Neural progenitor cell (in vitro differentiated cells): ENCODE data around the gene ZNF429. TPM values are rescaled to one million over a fixed set of nuclear protein-coding genes. Genes with fewer than 3 reads are reported as not detected.

ENCODE experiments used
- DNase-seq: peaks from one replicate; pipeline ENCODE4 v3.0.0-alpha.2; 2016; ENCODE audit warnings: low spot score
- H2AFZ ChIP-seq: fragments of 200-600 bp; sonication (generic); replicated peaks from 2 replicates; pipeline ENCODE4 v1.6.1; 2016; ENCODE audit warnings: antibody characterized with exemption
- H3F3A ChIP-seq: fragments of 200-600 bp; sonication (generic); 2 replicates; pipeline ENCODE4 v1.6.1; 2016; ENCODE audit warnings: antibody characterized with exemption, low read depth
- H3K27ac ChIP-seq: fragments of 200-600 bp; sonication (generic); 2 replicates; pipeline ENCODE4 v1.5.1; 2016; ENCODE audit warnings: mild to moderate bottlenecking
- H3K27me3 ChIP-seq: fragments of 200-600 bp; sonication (generic); 2 replicates; pipeline ENCODE4 v1.6.1; 2016; ENCODE audit warnings: mild to moderate bottlenecking, moderate library complexity
- H3K36me3 ChIP-seq: fragments of 200-600 bp; sonication (generic); 2 replicates; pipeline ENCODE4 v1.5.1; 2016
- H3K4me1 ChIP-seq: fragments of 200-600 bp; sonication (generic); 2 replicates; pipeline ENCODE4 v1.6.1; 2016; ENCODE audit warnings: mixed run types
- H3K4me2 ChIP-seq: fragments of 200-600 bp; sonication (generic); 2 replicates; pipeline ENCODE4 v1.6.1; 2016
- H3K4me3 ChIP-seq: fragments of 200-600 bp; sonication (generic); 2 replicates; pipeline ENCODE4 v1.5.1; 2016
- H3K79me2 ChIP-seq: fragments of 200-600 bp; sonication (generic); 2 replicates; pipeline ENCODE4 v1.6.1; 2016; ENCODE audit warnings: low read depth
- H3K9ac ChIP-seq: fragments of 200-600 bp; sonication (generic); 2 replicates; pipeline ENCODE4 v1.6.1; 2016
- H3K9me3 ChIP-seq: fragments of 200-600 bp; sonication (generic); 2 replicates; pipeline ENCODE4 v1.5.1; 2016; ENCODE audit warnings: low read depth
- H4K20me1 ChIP-seq: fragments of 200-600 bp; sonication (generic); 2 replicates; pipeline ENCODE4 v1.6.1; 2016; ENCODE audit warnings: low read depth
- H3K27ac Mint-ChIP-seq: 3 replicates; pipeline ENCODE4 v1.8.0; 2021; ENCODE audit warnings: mixed read lengths
- H3K27me3 Mint-ChIP-seq: 2 replicates; pipeline ENCODE4 v1.8.0; 2022; ENCODE audit warnings: low read depth, mild to moderate bottlenecking, inconsistent platforms, moderate library complexity, mixed read lengths; ENCODE audit not compliant: insufficient read depth
- H3K36me3 Mint-ChIP-seq: 3 replicates; pipeline ENCODE4 v1.8.0; 2021; ENCODE audit warnings: mixed read lengths
- H3K4me1 Mint-ChIP-seq: 3 replicates; pipeline ENCODE4 v1.8.0; 2021; ENCODE audit warnings: mixed read lengths
- H3K4me3 Mint-ChIP-seq: 3 replicates; pipeline ENCODE4 v1.8.0; 2021; ENCODE audit warnings: mild to moderate bottlenecking, moderate library complexity, mixed read lengths
- H3K9me3 Mint-ChIP-seq: 3 replicates; pipeline ENCODE4 v1.8.0; 2020; ENCODE audit warnings: mixed read lengths
- CTCF ChIP-seq: fragments of 200-600 bp; sonication (generic); IDR thresholded peaks from 2 replicates; pipeline ENCODE4 v1.5.1; 2017; ENCODE audit warnings: antibody characterized with exemption, mild to moderate bottlenecking
- EZH2 ChIP-seq: fragments of 200-600 bp; sonication (generic); IDR thresholded peaks from 2 replicates; pipeline ENCODE4 v1.6.1; 2017; ENCODE audit warnings: antibody characterized with exemption, mild to moderate bottlenecking, moderate library complexity
- EZH2phosphoT487 ChIP-seq: fragments of 200-600 bp; sonication (generic); IDR thresholded peaks from 2 replicates; pipeline ENCODE4 v1.6.1; 2017; ENCODE audit warnings: antibody characterized with exemption
- total RNA-seq: library from RNA; depleted of rRNA; stranded (reverse); fragments of >200 nt; gene quantifications from 2 replicates; pipeline ENCODE4 v1.2.3, GENCODE V29; 2015; ENCODE audit warnings: low replicate concordance

Gene ZNF429
- total RNA-seq, 1 donor from 2014 or later, result 29.4 TPM

GRCh38 chr19:21568816-21569493 lies 63.6 kb downstream of the ZNF429 start:
- H3K27ac ChIP-seq, result no peak overlapping the region
- H3K9ac ChIP-seq, result no peak overlapping the region
- no peaks in the 10 kb centered on the region for H3K79me2 ChIP-seq
- H3K4me3 Mint-ChIP-seq, result no peak overlapping the region
- H3K4me3 ChIP-seq, result no peak overlapping the region
- peaks cover 2% of the 10 kb centered on the region for H3K36me3 Mint-ChIP-seq
- no peak overlapping the region for H2AFZ ChIP-seq
- no peaks in the 10 kb centered on the region for H3K4me1 ChIP-seq
- H3K36me3 ChIP-seq, result no peaks in the 10 kb centered on the region
- no peak overlapping the region for H3K27ac Mint-ChIP-seq
- peaks cover 59% of the 10 kb centered on the region for H3K9me3 Mint-ChIP-seq
- no peaks in the 10 kb centered on the region for H4K20me1 ChIP-seq
- no peak for DNase-seq
- TF ChIP-seq EZH2phosphoT487 (no peak), EZH2 (no peak), CTCF (no peak)
- peaks cover 5% of the 10 kb centered on the region for H3K27me3 Mint-ChIP-seq
- no peaks in the 10 kb centered on the region for H3K4me1 Mint-ChIP-seq
- no peaks in the 10 kb centered on the region for H3K9me3 ChIP-seq
- H3F3A ChIP-seq, result no peaks in the 10 kb centered on the region
- no peaks in the 10 kb centered on the region for H3K27me3 ChIP-seq
- H3K4me2 ChIP-seq, result no peak overlapping the region

- no peak for DNase-seq
- Mint-ChIP-seq H3K36me3 (peaks cover 2% of the 10 kb centered on the region), H3K27me3 (peaks cover 5% of the 10 kb centered on the region), H3K4me3 (no peak overlapping the region), H3K4me1 (no peaks in the 10 kb centered on the region), H3K9me3 (peaks cover 63% of the 10 kb centered on the region), H3K27ac (no peak overlapping the region)
- H3K9me3 ChIP-seq, result peaks cover 3% of the 10 kb centered on the region
- no peak overlapping the region for H3K9ac ChIP-seq
- H3K4me3 ChIP-seq, result no peak overlapping the region
- H3F3A ChIP-seq, result no peaks in the 10 kb centered on the region
- H3K4me2 ChIP-seq, result no peak overlapping the region
- H3K27me3 ChIP-seq, result no peaks in the 10 kb centered on the region
- no peak for TF ChIP-seq EZH2phosphoT487
- TF ChIP-seq EZH2, result no peak
- no peak for TF ChIP-seq CTCF
- H3K4me1 ChIP-seq, result no peaks in the 10 kb centered on the region
- no peak overlapping the region for H2AFZ ChIP-seq
- no peaks in the 10 kb centered on the region for H4K20me1 ChIP-seq
- H3K27ac ChIP-seq, result no peak overlapping the region
- no peaks in the 10 kb centered on the region for H3K36me3 ChIP-seq
- no peaks in the 10 kb centered on the region for H3K79me2 ChIP-seq
These were observed 64.1 kb downstream of the ZNF429 start for GRCh38 chr19:21569494-21569865.

GRCh38 chr19:21571316-21571715 lies 65.9 kb downstream of the ZNF429 start:
- Histone ChIP-seq H3K27ac (no peak overlapping the region), H3K36me3 (no peaks in the 10 kb centered on the region), H4K20me1 (no peaks in the 10 kb centered on the region), H3K4me2 (no peak overlapping the region), H2AFZ (no peak overlapping the region), H3K4me1 (no peaks in the 10 kb centered on the region), H3F3A (no peaks in the 10 kb centered on the region), H3K9me3 (peaks cover 3% of the 10 kb centered on the region), H3K9ac (no peak overlapping the region), H3K4me3 (no peak overlapping the region), H3K79me2 (no peaks in the 10 kb centered on the region), H3K27me3 (no peaks in the 10 kb centered on the region)
- H3K27me3 Mint-ChIP-seq, result peaks cover 5% of the 10 kb centered on the region
- TF ChIP-seq EZH2phosphoT487, result no peak
- no peak for TF ChIP-seq CTCF
- no peak for TF ChIP-seq EZH2
- no peaks in the 10 kb centered on the region for H3K4me1 Mint-ChIP-seq
- no peak overlapping the region for H3K27ac Mint-ChIP-seq
- H3K4me3 Mint-ChIP-seq, result no peak overlapping the region
- peaks cover 71% of the 10 kb centered on the region for H3K9me3 Mint-ChIP-seq
- no peak for DNase-seq
- peaks cover 2% of the 10 kb centered on the region for H3K36me3 Mint-ChIP-seq
